ENCODE results near the gene KRTAP12-3. TPM values are rescaled to one million over a fixed set of nuclear protein-coding genes. Genes with fewer than 3 reads are reported as not detected.

Gene KRTAP12-3
- total RNA-seq, 4 donors from 2014 or later, result not detected

DNA sequence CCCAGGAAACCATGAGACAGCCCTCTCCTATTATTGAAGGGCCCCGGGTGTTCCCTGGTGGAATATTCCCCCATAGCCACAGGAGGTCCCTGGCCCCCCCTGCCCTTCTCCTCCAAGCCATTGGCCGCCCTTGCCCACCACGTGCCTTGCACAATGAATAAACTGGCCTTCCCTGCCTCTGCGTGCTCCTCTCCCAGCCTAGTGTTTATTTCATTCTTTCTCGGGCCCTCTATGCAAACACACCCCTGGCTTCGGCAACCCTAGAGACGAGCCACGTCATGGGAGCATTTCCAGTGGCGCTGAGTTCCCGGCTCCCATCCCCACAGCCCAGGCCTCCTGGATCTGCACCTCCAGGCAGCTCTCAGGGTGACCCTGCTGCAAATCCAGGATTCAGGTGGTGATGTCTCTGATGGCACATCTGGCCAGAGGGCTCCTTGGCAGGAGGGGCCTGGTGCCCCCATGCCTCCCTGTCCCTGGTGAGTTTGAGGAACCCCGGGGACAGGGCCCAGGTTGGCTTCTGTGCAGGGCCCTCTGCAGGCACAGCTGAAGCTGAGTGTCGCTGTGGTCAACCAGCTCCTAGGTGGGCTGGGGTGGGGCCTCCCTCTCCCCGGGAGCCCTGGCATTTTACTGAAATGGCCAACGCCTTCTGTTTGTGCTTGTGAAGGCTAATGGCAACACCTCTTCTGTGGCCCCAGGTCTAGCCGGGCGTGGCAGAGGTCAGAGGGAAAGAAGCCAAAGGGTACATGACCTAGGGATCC is 45.4 kb downstream of the KRTAP12-3 start:
- H3K9me3 ChIP-seq, result peaks cover 0 to 4% (median 0%) of the 10 kb centered on the region in 4 donors
- H3K27me3 ChIP-seq, result peaks cover 0 to 97% of the 10 kb centered on the region in 2 donors
- no peak for DNase-seq (ENCODE audit: low spot score in 2 of 2)
- TF ChIP-seq EP300 (IDR thresholded peaks at IDR 0.05) (no peak), CTCF (IDR thresholded peaks at IDR 0.05) (no peak), POLR2A (IDR thresholded peaks at IDR 0.05) (no peak)
- H3K4me3 ChIP-seq, result no peak overlapping the region
- H3K4me1 ChIP-seq, result peaks cover 0 to 3% (median 0%) of the 10 kb centered on the region in 4 donors
- WGBS, 2 donors, result 38 to 49% methylated on average over 10 to 14 of the region's 16 CpGs
- H3K36me3 ChIP-seq, result no peaks in the 10 kb centered on the region
- H3K27ac ChIP-seq, result no peak overlapping the region

GRCh38 chr21:44703731-44704635 is 46.3 kb downstream of the KRTAP12-3 start:
- H3K27ac ChIP-seq, result no peak overlapping the region
- WGBS, 2 donors, result 22 to 34% methylated on average over 8 to 12 of the region's 13 CpGs
- H3K27me3 ChIP-seq, result peaks cover 0 to 98% of the 10 kb centered on the region in 2 donors
- DNase-seq (ENCODE audit: low spot score in 2 of 2), result no peak
- no peaks in the 10 kb centered on the region for H3K36me3 ChIP-seq
- peaks cover 0 to 4% (median 0%) of the 10 kb centered on the region in 4 donors for H3K4me1 ChIP-seq
- H3K9me3 ChIP-seq, result peaks cover 0 to 4% (median 0%) of the 10 kb centered on the region in 4 donors
- no peak for TF ChIP-seq EP300 (IDR thresholded peaks at IDR 0.05)
- TF ChIP-seq CTCF (IDR thresholded peaks at IDR 0.05), result no peak
- TF ChIP-seq POLR2A (IDR thresholded peaks at IDR 0.05), result no peak
- H3K4me3 ChIP-seq, result no peak overlapping the region

GRCh38 chr21:44704636-44705001 is 46.9 kb downstream of the KRTAP12-3 start:
- Histone ChIP-seq H3K4me1 (peaks cover 0 to 10% (median 0%) of the 10 kb centered on the region in 4 donors), H3K27ac (no peak overlapping the region), H3K36me3 (no peaks in the 10 kb centered on the region), H3K9me3 (peaks cover 0 to 4% (median 0%) of the 10 kb centered on the region in 4 donors), H3K4me3 (no peak overlapping the region), H3K27me3 (peaks cover 0 to 98% of the 10 kb centered on the region in 2 donors)
- TF ChIP-seq POLR2A (IDR thresholded peaks at IDR 0.05), result no peak
- TF ChIP-seq CTCF (IDR thresholded peaks at IDR 0.05), result no peak
- TF ChIP-seq EP300 (IDR thresholded peaks at IDR 0.05), result no peak
- no peak for DNase-seq (ENCODE audit: low spot score in 2 of 2)
- 8 to 11% methylated on average over 12 to 13 of the region's 13 CpGs for WGBS, 2 donors

- Histone ChIP-seq H3K27ac (no peak overlapping the region), H3K4me3 (no peak overlapping the region), H3K4me1 (peaks cover 0 to 23% (median 0%) of the 10 kb centered on the region in 4 donors), H3K27me3 (peaks cover 0 to 98% of the 10 kb centered on the region in 2 donors), H3K9me3 (peaks cover 0 to 4% (median 0%) of the 10 kb centered on the region in 4 donors), H3K36me3 (no peaks in the 10 kb centered on the region)
- WGBS, 2 donors, result 4 to 7% methylated on average over 27 to 38 of the region's 54 CpGs
- no peak for DNase-seq (ENCODE audit: low spot score in 2 of 2)
- TF ChIP-seq CTCF (IDR thresholded peaks at IDR 0.05) (no peak), EP300 (IDR thresholded peaks at IDR 0.05) (no peak), POLR2A (IDR thresholded peaks at IDR 0.05) (no peak)
These were observed 48.4 kb downstream of the KRTAP12-3 start for GRCh38 chr21:44706026-44706705.

All from tibial nerve (tissue), 4 donors.